Large intestine (tissue), 12 donors: ENCODE results near the gene GPLD1. TPM values are rescaled to one million over a fixed set of nuclear protein-coding genes. Genes with fewer than 3 reads are reported as not detected.

Experiments
- DNase-seq, 2 donors: peaks; one replicate each; pipeline versions ENCODE4 v3.0.0 to v3.0.0-alpha.2; 2013
- H3K27ac ChIP-seq: one replicate; pipeline ENCODE4 v1.5.1; 2013; ENCODE audit warnings: low read length
- H3K27me3 ChIP-seq: 2 replicates; pipeline ENCODE4 v1.6.1; 2013; ENCODE audit warnings: low read length; ENCODE audit not compliant: control insufficient read depth, insufficient read depth
- H3K36me3 ChIP-seq: 2 replicates; pipeline ENCODE4 v1.6.1; 2013; ENCODE audit warnings: low read length; ENCODE audit not compliant: control insufficient read depth, insufficient read depth
- H3K4me1 ChIP-seq: one replicate; pipeline ENCODE4 v1.6.1; 2013; ENCODE audit warnings: low read length; ENCODE audit not compliant: control insufficient read depth, insufficient read depth
- H3K4me3 ChIP-seq: one replicate; pipeline ENCODE4 v1.5.1; 2013; ENCODE audit warnings: low read length
- H3K9me3 ChIP-seq: one replicate; pipeline ENCODE4 v1.6.1; 2013; ENCODE audit warnings: mild to moderate bottlenecking, low read depth, low read length, moderate library complexity; ENCODE audit not compliant: control insufficient read depth
- WGBS: methylation state at CpG from one replicate; pipeline ENCODE4 v1.1.5; 2013; ENCODE audit warnings: low lambda C conversion rate; ENCODE audit not compliant: insufficient coverage; 5-methylcytosine and 5-hydroxymethylcytosine counted together
- long read RNA-seq, 11 donors: transcript quantifications; one replicate each; lab custom pipeline, GENCODE V29; 2026
- polyA plus RNA-seq: library from polyadenylated mRNA; unstranded; fragments of 120-200 nt; gene quantifications from one replicate; pipeline ENCODE4 v1.2.1, GENCODE V29; 2013

GPLD1 gene, protein sequence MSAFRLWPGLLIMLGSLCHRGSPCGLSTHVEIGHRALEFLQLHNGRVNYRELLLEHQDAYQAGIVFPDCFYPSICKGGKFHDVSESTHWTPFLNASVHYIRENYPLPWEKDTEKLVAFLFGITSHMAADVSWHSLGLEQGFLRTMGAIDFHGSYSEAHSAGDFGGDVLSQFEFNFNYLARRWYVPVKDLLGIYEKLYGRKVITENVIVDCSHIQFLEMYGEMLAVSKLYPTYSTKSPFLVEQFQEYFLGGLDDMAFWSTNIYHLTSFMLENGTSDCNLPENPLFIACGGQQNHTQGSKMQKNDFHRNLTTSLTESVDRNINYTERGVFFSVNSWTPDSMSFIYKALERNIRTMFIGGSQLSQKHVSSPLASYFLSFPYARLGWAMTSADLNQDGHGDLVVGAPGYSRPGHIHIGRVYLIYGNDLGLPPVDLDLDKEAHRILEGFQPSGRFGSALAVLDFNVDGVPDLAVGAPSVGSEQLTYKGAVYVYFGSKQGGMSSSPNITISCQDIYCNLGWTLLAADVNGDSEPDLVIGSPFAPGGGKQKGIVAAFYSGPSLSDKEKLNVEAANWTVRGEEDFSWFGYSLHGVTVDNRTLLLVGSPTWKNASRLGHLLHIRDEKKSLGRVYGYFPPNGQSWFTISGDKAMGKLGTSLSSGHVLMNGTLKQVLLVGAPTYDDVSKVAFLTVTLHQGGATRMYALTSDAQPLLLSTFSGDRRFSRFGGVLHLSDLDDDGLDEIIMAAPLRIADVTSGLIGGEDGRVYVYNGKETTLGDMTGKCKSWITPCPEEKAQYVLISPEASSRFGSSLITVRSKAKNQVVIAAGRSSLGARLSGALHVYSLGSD
- polyA plus RNA-seq: 2.2 TPM
- long read RNA-seq, donor 1: 0 reads
- long read RNA-seq, donor 2: 0 reads
- long read RNA-seq, donor 3, partial matches to known transcripts: 0 of 21 reads
- long read RNA-seq, donor 3, other reads (novel, unspliced or antisense): 21 of 21 reads
- long read RNA-seq, donor 4: 0 reads
- long read RNA-seq, donor 5, partial matches to known transcripts: 7 of 7 reads
- long read RNA-seq, donor 5, other reads (novel, unspliced or antisense): 0 of 7 reads
- long read RNA-seq, donor 6: 0 reads
- long read RNA-seq, donor 7: 0 reads
- long read RNA-seq, donor 8: 0 reads
- long read RNA-seq, donor 9: 0 reads
- long read RNA-seq, donor 10: 0 reads
- long read RNA-seq, donor 11: 0 reads

DNA sequence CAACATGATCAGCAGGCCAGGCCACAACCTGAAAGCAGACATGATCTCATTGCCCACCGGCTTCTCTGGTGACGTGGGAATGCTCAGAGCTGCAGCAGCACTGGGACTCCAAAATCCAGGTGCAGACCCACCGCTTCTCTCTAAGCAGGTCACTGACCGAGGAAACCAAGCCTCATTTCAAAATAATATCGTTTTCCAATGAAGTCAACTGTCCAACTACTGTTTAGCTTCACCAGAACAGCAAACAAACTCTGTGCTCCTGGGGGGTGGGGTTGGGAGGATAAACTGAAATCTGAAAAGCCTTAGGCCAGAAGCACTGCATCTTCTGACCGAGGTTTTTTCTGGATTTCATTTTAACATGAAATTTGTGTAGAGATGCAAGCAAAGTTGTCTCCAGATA lies at the start of gene GPLD1:
Gene GPLD1, minus strand, starts transcription at position 109 of the 400 bp plus-strand sequence. Its CDS starts 67 bp downstream, at position 42.
- Histone ChIP-seq H3K9me3 (no peaks in the 10 kb centered on the region), H3K4me1 (peaks cover 3% of the 10 kb centered on the region), H3K27ac (no peak within 1 kb of the TSS), H3K4me3 (no peak within 1 kb of the TSS), H3K36me3 (no peaks in the 10 kb centered on the region), H3K27me3 (no peaks in the 10 kb centered on the region)
- 92% methylated on average over 2 of the region's 6 CpGs for WGBS
- no peak for DNase-seq

GRCh38 chr6:24537771-24538385 lies 48.5 kb upstream of the GPLD1 start:
- Histone ChIP-seq H3K4me3 (no peak overlapping the region), H3K4me1 (no peaks in the 10 kb centered on the region), H3K36me3 (peaks cover 26% of the 10 kb centered on the region), H3K9me3 (no peaks in the 10 kb centered on the region), H3K27ac (no peak overlapping the region), H3K27me3 (no peaks in the 10 kb centered on the region)
- WGBS: 94% methylated on average over 2 of the region's 8 CpGs
- DNase-seq: no peak

- Histone ChIP-seq H3K27ac (no peak overlapping the region), H3K9me3 (no peaks in the 10 kb centered on the region), H3K4me3 (no peak overlapping the region), H3K4me1 (no peaks in the 10 kb centered on the region), H3K36me3 (peaks cover 31% of the 10 kb centered on the region), H3K27me3 (no peaks in the 10 kb centered on the region)
- 100% methylated on average over 2 of the region's 8 CpGs for WGBS
- DNase-seq: no peak
Measured at GRCh38 chr6:24537082-24537699, 47.8 kb upstream of the GPLD1 start.

- Histone ChIP-seq H3K36me3 (peaks cover 36% of the 10 kb centered on the region), H3K4me1 (no peaks in the 10 kb centered on the region), H3K27me3 (no peaks in the 10 kb centered on the region), H3K4me3 (no peak overlapping the region), H3K9me3 (no peaks in the 10 kb centered on the region), H3K27ac (no peak overlapping the region)
- WGBS: no CpG with 5 or more reads among the region's 4 CpGs
- DNase-seq: no peak
Measured at GRCh38 chr6:24536466-24536865, 47.1 kb upstream of the GPLD1 start.

GRCh38 chr6:24535210-24535609 lies 45.8 kb upstream of the GPLD1 start:
- no peak for DNase-seq
- Histone ChIP-seq H3K9me3 (no peaks in the 10 kb centered on the region), H3K4me3 (no peak overlapping the region), H3K36me3 (peaks cover 40% of the 10 kb centered on the region), H3K27me3 (no peaks in the 10 kb centered on the region), H3K4me1 (no peaks in the 10 kb centered on the region), H3K27ac (no peak overlapping the region)
- no CpG with 5 or more reads among the region's 3 CpGs for WGBS

DNA sequence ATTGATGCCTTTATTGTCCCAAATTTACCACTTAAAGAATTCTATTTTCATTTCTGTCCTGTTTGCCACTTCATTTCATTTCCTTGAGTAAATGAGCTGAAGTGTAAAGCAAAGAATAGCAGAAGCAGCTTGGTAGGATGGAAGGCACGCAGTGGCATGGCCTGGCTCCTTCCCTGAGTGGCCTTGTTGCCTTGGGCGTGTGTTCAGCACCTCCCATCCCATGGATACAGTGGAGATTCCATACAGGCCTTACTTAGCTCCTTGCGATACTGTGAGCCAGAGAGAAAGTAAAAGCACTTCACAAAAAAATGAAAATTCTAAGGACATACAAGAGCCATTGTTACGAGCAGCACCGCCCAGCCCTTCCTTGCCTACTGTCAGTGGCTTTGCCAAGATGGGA lies 45.0 kb upstream of the GPLD1 start:
- no CpG with 5 or more reads among the region's 5 CpGs for WGBS
- peaks cover 40% of the 10 kb centered on the region for H3K36me3 ChIP-seq

GRCh38 chr6:24529985-24530384 lies 40.6 kb upstream of the GPLD1 start:
- Histone ChIP-seq H3K27ac (no peak overlapping the region), H3K4me3 (no peak overlapping the region), H3K27me3 (no peaks in the 10 kb centered on the region), H3K4me1 (no peaks in the 10 kb centered on the region), H3K9me3 (no peaks in the 10 kb centered on the region), H3K36me3 (peaks cover 33% of the 10 kb centered on the region)
- DNase-seq: no peak
- 100% methylated on average over 1 of the region's 1 CpG for WGBS

More for the DNA sequence above, 45.0 kb upstream of the GPLD1 start:
- Histone ChIP-seq H3K4me1 (no peaks in the 10 kb centered on the region), H3K27me3 (no peaks in the 10 kb centered on the region), H3K4me3 (no peak overlapping the region), H3K9me3 (no peaks in the 10 kb centered on the region), H3K27ac (no peak overlapping the region)
- DNase-seq: no peak

GRCh38 chr6:24524805-24525204 lies 35.4 kb upstream of the GPLD1 start:
- H3K36me3 ChIP-seq: peaks cover 5% of the 10 kb centered on the region
- no peaks in the 10 kb centered on the region for H3K27me3 ChIP-seq
- H3K4me3 ChIP-seq: no peak overlapping the region
- DNase-seq: peak in 1 of 2 donors; percentile 5
- no peaks in the 10 kb centered on the region for H3K9me3 ChIP-seq
- no CpG with 5 or more reads among the region's 5 CpGs for WGBS
- H3K27ac ChIP-seq: no peak overlapping the region
- no peaks in the 10 kb centered on the region for H3K4me1 ChIP-seq

DNA sequence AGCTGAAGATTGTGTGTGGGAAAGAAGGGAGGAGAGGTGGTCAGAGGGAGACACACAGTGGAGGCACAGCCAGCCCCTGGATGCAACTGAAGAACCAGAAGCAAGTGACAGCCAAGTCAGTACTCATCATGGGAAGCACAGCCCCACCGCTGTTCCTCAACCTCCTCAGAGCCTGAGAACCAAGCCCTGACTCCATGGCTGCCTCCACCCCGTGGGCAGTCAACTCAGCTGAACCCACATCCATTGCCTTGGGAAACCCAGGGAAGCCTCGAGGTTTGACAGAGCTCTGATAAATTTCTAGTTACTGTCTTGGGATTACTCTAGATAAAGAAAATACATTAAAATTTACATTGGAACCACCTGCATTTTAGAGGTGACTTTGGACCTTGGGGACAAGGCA lies 35.0 kb upstream of the GPLD1 start:
- H3K27ac ChIP-seq: no peak overlapping the region
- no peaks in the 10 kb centered on the region for H3K9me3 ChIP-seq
- H3K27me3 ChIP-seq: no peaks in the 10 kb centered on the region
- no peak for DNase-seq
- H3K4me3 ChIP-seq: no peak overlapping the region
- WGBS: no CpG with 5 or more reads among the region's 3 CpGs
- no peaks in the 10 kb centered on the region for H3K4me1 ChIP-seq
- H3K36me3 ChIP-seq: peaks cover 5% of the 10 kb centered on the region
